HepG2 (cell line): Measurements from ENCODE around the gene AP4E1.

Source experiments
- E2F5 ChIP-seq: sonication (generic); formaldehyde crosslinking; conservative IDR thresholded peaks from 2 replicates; pipeline ENCODE4 v1.4.0; 2020; ENCODE audit warnings: missing genetic modification reagents
- MAX ChIP-seq: IDR thresholded peaks from 2 replicates; pipeline ENCODE4 v1.6.1; 2012; ENCODE audit warnings: inconsistent platforms
- NFE2L2 ChIP-seq: fragments of 150-350 bp; IDR thresholded peaks from 2 replicates; pipeline ENCODE4 v1.6.1; 2014; ENCODE audit warnings: low read length
- RELA ChIP-seq: sonication (generic); formaldehyde crosslinking; IDR thresholded peaks from 2 replicates; pipeline ENCODE4 v1.4.0; 2020; ENCODE audit warnings: missing genetic modification reagents
- SMC3 ChIP-seq: IDR thresholded peaks from 2 replicates; pipeline ENCODE4 v1.6.1; 2011; ENCODE audit warnings: low read length, improper control_type of control experiment
- ZNF570 ChIP-seq: sonication (generic); formaldehyde crosslinking; IDR thresholded peaks from 2 replicates; pipeline ENCODE4 v1.4.0; 2020; ENCODE audit warnings: mild to moderate bottlenecking, missing genetic modification reagents, borderline replicate concordance
- ZNF776 ChIP-seq: sonication (generic); formaldehyde crosslinking; IDR thresholded peaks from 2 replicates; pipeline ENCODE4 v1.4.0; 2020; ENCODE audit warnings: mild to moderate bottlenecking, missing genetic modification reagents
- ZSCAN20 ChIP-seq: sonication (generic); formaldehyde crosslinking; IDR thresholded peaks from 2 replicates; pipeline ENCODE4 v1.4.0; 2020; ENCODE audit warnings: missing genetic modification reagents, mild to moderate bottlenecking, borderline replicate concordance
- TF ChIP-seq, protein P1 (sequence below): sonication (generic); formaldehyde crosslinking; IDR thresholded peaks from 2 replicates; pipeline ENCODE4 v1.5.0; 2020; ENCODE audit warnings: mild to moderate bottlenecking, missing genetic modification reagents, moderate library complexity
- TF ChIP-seq, protein P2 (sequence below): sonication (generic); formaldehyde crosslinking; IDR thresholded peaks from 2 replicates; pipeline ENCODE4 v1.8.0; 2022; ENCODE audit warnings: missing genetic modification reagents, mild to moderate bottlenecking, moderate library complexity, borderline replicate concordance

GRCh38 chr15:50876260-50876988 lies 32.1 kb upstream of the AP4E1 start:
- no peak for TF ChIP-seq NFE2L2
- TF ChIP-seq ZNF776 (CRISPR knock-in tag), result no peak
- TF ChIP-seq, protein P1, sequence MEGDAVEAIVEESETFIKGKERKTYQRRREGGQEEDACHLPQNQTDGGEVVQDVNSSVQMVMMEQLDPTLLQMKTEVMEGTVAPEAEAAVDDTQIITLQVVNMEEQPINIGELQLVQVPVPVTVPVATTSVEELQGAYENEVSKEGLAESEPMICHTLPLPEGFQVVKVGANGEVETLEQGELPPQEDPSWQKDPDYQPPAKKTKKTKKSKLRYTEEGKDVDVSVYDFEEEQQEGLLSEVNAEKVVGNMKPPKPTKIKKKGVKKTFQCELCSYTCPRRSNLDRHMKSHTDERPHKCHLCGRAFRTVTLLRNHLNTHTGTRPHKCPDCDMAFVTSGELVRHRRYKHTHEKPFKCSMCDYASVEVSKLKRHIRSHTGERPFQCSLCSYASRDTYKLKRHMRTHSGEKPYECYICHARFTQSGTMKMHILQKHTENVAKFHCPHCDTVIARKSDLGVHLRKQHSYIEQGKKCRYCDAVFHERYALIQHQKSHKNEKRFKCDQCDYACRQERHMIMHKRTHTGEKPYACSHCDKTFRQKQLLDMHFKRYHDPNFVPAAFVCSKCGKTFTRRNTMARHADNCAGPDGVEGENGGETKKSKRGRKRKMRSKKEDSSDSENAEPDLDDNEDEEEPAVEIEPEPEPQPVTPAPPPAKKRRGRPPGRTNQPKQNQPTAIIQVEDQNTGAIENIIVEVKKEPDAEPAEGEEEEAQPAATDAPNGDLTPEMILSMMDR (CRISPR knock-in tag), result no peak
- TF ChIP-seq MAX, result no peak
- TF ChIP-seq, protein P2, sequence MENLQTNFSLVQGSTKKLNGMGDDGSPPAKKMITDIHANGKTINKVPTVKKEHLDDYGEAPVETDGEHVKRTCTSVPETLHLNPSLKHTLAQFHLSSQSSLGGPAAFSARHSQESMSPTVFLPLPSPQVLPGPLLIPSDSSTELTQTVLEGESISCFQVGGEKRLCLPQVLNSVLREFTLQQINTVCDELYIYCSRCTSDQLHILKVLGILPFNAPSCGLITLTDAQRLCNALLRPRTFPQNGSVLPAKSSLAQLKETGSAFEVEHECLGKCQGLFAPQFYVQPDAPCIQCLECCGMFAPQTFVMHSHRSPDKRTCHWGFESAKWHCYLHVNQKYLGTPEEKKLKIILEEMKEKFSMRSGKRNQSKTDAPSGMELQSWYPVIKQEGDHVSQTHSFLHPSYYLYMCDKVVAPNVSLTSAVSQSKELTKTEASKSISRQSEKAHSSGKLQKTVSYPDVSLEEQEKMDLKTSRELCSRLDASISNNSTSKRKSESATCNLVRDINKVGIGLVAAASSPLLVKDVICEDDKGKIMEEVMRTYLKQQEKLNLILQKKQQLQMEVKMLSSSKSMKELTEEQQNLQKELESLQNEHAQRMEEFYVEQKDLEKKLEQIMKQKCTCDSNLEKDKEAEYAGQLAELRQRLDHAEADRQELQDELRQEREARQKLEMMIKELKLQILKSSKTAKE (CRISPR knock-in tag), result no peak
- TF ChIP-seq E2F5, result no peak
- no peak for TF ChIP-seq ZSCAN20
- no peak for TF ChIP-seq ZNF570 (CRISPR knock-in tag)
- TF ChIP-seq RELA (CRISPR knock-in tag), result no peak
- no peak for TF ChIP-seq SMC3
